ENCODE measurements around the gene BCKDHB.
A peak's percentile ranks its signal among the peaks of the same experiment; 100 is the strongest.
"Not testable (repeated sequence)": the region's sequence is repeated elsewhere in the genome, so short reads cannot be mapped to it uniquely, and the experiment has no call there.

BCKDHB gene

DNA sequence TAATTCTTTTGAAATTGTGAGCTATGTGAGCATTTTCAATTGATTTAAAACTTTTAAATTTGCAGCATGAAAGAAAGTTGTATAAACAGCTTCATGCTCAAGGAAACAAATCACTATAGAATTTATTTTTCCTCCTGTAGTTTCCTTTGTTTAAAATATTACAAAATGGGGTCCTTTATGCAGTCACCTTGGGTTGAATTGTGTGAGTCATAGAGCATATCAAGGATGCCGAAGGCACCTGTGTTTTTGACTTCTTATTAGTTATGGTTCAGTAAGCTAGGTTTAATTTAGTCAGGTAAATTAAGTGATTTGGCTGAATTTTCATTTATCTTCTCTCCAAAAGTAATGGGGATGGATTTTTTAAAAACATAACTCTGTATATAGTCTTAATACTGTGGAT, 96.8 kb downstream of the BCKDHB start:
- no peak for DNase-seq (ENCODE audit: low read depth, low spot score)

DNA sequence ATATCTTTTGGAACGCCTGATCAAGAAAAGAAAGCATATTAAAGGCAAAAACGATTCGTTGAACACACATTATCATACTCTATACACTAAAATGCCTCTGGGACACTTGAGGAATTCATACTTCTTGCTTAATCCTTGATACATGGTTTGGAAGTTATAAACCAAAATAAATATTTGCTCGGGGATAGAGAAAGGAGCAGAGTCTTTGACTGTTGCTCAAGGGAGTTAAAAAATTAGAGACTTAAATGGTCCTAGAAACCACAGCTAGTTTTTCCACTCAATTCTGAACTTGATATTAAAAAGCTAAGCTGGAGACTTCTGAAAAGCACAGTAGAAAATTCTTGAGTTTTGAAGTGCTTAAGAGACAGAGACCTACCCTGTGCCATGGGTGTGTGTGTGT, 98.9 kb downstream of the BCKDHB start:
- Histone ChIP-seq H3K27me3 (ENCODE audit: control insufficient read depth, insufficient read depth, low read length) (no peaks in the 10 kb centered on the region), H3K9me3 (ENCODE audit: control insufficient read depth, insufficient read depth, low read length) (no peaks in the 10 kb centered on the region), H3K27ac (ENCODE audit: low read length) (no peak overlapping the region), H3K36me3 (ENCODE audit: control insufficient read depth, insufficient read depth, low read length) (no peaks in the 10 kb centered on the region), H3K4me1 (ENCODE audit: control insufficient read depth, insufficient read depth, low read length) (no peaks in the 10 kb centered on the region), H3K4me3 (ENCODE audit: low read length) (no peak overlapping the region)
- DNase-seq (ENCODE audit: low read depth, low spot score), result no peak
- no CpG with 5 or more reads among the region's 4 CpGs for WGBS (ENCODE audit: insufficient coverage, insufficient read length)

More for the DNA sequence above, 96.8 kb downstream of the BCKDHB start:
- H3K9me3 ChIP-seq (ENCODE audit: control insufficient read depth, insufficient read depth, low read length), result no peaks in the 10 kb centered on the region
- no CpG with 5 or more reads among the region's 1 CpG for WGBS (ENCODE audit: insufficient coverage, insufficient read length)
- H3K4me3 ChIP-seq (ENCODE audit: low read length), result no peak overlapping the region
- no peaks in the 10 kb centered on the region for H3K27me3 ChIP-seq (ENCODE audit: control insufficient read depth, insufficient read depth, low read length)
- H3K36me3 ChIP-seq (ENCODE audit: control insufficient read depth, insufficient read depth, low read length), result no peaks in the 10 kb centered on the region
- H3K4me1 ChIP-seq (ENCODE audit: control insufficient read depth, insufficient read depth, low read length), result no peaks in the 10 kb centered on the region
- H3K27ac ChIP-seq (ENCODE audit: low read length), result no peak overlapping the region

DNA sequence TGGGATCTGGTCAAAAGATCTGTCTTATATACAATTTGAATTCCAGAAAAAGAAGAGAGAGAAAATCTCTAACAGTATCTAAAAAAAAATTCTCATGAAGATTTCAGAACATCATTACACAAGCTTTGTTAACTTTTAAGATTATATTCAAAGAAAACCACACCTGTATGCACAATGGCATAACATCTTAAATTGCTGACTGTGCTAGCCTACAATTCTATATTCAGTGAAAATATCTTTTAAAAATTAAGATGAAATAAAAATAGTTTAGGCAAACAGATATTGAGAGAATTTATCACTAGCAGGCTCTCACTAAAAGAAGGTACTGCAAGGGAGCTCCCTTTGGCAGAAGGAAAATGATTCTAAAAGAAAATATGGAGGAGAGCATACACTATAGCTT, 100.3 kb downstream of the BCKDHB start:
- Histone ChIP-seq H3K9me3 (ENCODE audit: control insufficient read depth, insufficient read depth, low read length) (no peaks in the 10 kb centered on the region), H3K27me3 (ENCODE audit: control insufficient read depth, insufficient read depth, low read length) (no peaks in the 10 kb centered on the region), H3K36me3 (ENCODE audit: control insufficient read depth, insufficient read depth, low read length) (no peaks in the 10 kb centered on the region), H3K4me3 (ENCODE audit: low read length) (no peak overlapping the region), H3K4me1 (ENCODE audit: control insufficient read depth, insufficient read depth, low read length) (no peaks in the 10 kb centered on the region), H3K27ac (ENCODE audit: low read length) (no peak overlapping the region)
- no peak for DNase-seq (ENCODE audit: low read depth, low spot score)

DNA sequence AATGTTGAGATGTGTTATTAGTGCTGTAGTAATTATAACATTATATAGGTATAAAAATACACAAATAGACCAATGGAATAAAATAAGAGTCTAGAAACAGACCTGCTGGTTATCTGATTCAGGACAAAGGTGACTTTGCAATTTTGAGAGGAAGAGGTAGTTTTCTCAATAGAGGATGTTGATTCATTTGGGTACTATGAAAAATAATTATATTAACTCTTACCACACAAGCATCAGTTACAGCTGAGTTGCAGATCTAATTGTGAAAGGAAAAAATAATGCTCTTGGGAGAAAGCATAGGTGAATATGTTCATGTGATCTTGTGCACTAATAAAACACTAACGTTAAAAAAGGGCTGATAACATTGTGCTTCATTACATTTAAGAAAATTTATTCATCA, 103.0 kb downstream of the BCKDHB start:
- WGBS (ENCODE audit: insufficient coverage, insufficient read length), result no CpG with 5 or more reads among the region's 1 CpG
- Histone ChIP-seq H3K4me1 (ENCODE audit: control insufficient read depth, insufficient read depth, low read length) (no peaks in the 10 kb centered on the region), H3K27ac (ENCODE audit: low read length) (no peak overlapping the region)

DNA sequence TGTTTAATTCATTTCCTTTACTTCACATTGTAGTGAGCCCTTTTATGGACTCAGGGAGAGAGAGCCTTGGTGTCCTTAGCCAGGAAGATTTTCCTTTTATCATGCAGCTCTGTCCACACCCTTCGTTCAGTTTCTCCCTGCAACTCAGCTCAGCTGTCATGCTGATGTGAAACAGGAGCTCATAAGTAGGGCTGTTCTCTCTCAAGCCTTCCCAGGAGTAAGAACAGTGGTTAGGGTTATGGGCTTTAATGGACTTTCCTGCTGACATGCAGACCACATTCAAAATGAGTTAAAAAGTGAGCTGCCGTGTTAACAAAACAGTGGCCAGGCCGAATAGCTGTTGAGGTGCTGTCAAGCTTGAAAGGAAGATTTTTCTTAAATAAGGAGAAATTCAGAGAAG, 104.1 kb downstream of the BCKDHB start:
- no peak overlapping the region for H3K4me3 ChIP-seq (ENCODE audit: low read length)
- H3K4me1 ChIP-seq (ENCODE audit: control insufficient read depth, insufficient read depth, low read length), result no peaks in the 10 kb centered on the region
- H3K9me3 ChIP-seq (ENCODE audit: control insufficient read depth, insufficient read depth, low read length), result no peaks in the 10 kb centered on the region
- DNase-seq (ENCODE audit: low read depth, low spot score), result peak; percentile 5
- H3K36me3 ChIP-seq (ENCODE audit: control insufficient read depth, insufficient read depth, low read length), result no peaks in the 10 kb centered on the region
- no peaks in the 10 kb centered on the region for H3K27me3 ChIP-seq (ENCODE audit: control insufficient read depth, insufficient read depth, low read length)
- no peak overlapping the region for H3K27ac ChIP-seq (ENCODE audit: low read length)
- WGBS (ENCODE audit: insufficient coverage, insufficient read length), result no CpG with 5 or more reads among the region's 3 CpGs

More for the DNA sequence above, 103.0 kb downstream of the BCKDHB start:
- DNase-seq (ENCODE audit: low read depth, low spot score), result no peak
- H3K27me3 ChIP-seq (ENCODE audit: control insufficient read depth, insufficient read depth, low read length), result no peaks in the 10 kb centered on the region
- no peak overlapping the region for H3K4me3 ChIP-seq (ENCODE audit: low read length)
- no peaks in the 10 kb centered on the region for H3K36me3 ChIP-seq (ENCODE audit: control insufficient read depth, insufficient read depth, low read length)
- no peaks in the 10 kb centered on the region for H3K9me3 ChIP-seq (ENCODE audit: control insufficient read depth, insufficient read depth, low read length)

DNA sequence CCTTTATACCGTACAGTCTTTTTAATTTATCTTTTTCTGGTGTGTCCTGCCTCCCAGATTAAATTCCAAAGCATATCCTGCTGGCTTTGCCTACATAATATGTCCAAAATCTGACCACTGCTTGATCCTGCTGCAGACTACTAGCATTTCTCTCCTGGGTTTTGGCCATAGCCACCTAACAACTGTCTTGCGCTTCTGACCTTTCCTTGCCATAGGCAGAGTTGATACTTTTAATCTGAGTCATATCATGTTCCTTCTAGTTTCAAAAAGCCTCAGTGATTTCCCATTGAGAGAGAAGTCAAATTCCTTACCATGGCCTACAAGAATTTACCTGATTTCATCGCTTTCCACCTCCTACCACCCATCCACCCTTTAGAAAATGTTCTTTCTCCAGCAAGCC, 104.8 kb downstream of the BCKDHB start:
- Histone ChIP-seq H3K27me3 (ENCODE audit: control insufficient read depth, insufficient read depth, low read length) (no peaks in the 10 kb centered on the region), H3K9me3 (ENCODE audit: control insufficient read depth, insufficient read depth, low read length) (no peaks in the 10 kb centered on the region), H3K27ac (ENCODE audit: low read length) (no peak overlapping the region), H3K4me1 (ENCODE audit: control insufficient read depth, insufficient read depth, low read length) (no peaks in the 10 kb centered on the region), H3K36me3 (ENCODE audit: control insufficient read depth, insufficient read depth, low read length) (no peaks in the 10 kb centered on the region), H3K4me3 (ENCODE audit: low read length) (no peak overlapping the region)
- DNase-seq (ENCODE audit: low read depth, low spot score), result no peak
- WGBS (ENCODE audit: insufficient coverage, insufficient read length), result no CpG with 5 or more reads among the region's 3 CpGs

DNA sequence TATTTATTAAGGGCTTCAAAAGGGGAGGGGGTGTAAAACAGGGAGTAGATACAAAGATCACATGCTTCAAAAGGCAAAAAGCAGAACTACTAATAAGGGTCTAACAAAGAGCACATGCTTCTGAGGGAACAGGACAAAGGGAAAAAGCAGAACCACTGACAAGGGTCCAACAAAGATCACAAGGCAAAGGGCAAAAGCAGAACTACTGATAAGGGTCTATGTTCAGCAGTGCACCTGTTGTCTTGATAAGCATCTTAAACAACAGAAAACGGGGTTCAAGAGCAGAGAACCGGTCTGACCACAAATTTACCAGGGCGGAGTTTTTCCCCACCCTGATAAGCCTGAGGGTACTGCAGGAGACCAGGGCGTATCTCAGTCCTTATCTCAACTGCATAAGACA, 105.4 kb downstream of the BCKDHB start:
- not testable (repeated sequence) for H3K27me3 ChIP-seq (ENCODE audit: control insufficient read depth, insufficient read depth, low read length); H3K4me1 ChIP-seq (ENCODE audit: control insufficient read depth, insufficient read depth, low read length); DNase-seq (ENCODE audit: low read depth, low spot score); H3K27ac ChIP-seq (ENCODE audit: low read length); H3K4me3 ChIP-seq (ENCODE audit: low read length); H3K9me3 ChIP-seq (ENCODE audit: control insufficient read depth, insufficient read depth, low read length); H3K36me3 ChIP-seq (ENCODE audit: control insufficient read depth, insufficient read depth, low read length)
- no CpG with 5 or more reads among the region's 4 CpGs for WGBS (ENCODE audit: insufficient coverage, insufficient read length)

DNA sequence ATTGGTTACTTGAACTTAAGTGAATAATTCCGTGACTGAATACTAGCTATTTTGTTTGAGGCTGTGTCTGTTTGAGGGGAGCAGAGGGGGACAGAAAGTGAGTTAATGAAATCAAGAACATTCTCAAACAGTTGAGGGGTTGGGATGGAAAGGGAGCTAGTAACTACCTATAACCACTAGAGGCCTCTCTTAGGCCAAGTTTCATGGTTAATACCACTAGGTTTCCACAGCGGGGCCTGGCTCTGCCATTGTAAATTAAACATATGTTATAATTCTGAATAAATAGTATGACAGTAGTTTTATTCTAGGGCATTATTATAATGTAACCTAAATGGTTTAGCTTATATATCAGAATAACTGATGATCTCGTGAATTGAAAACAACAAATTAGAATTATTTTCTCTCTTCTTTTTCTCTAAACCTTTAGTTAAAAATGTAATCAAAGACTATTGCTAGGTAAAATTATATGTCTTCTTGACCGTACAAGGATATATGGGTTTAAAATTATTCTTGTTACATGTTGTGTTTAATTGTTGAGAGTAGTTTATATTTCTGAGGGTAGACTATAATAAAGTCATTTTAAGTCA, 108.1 kb downstream of the BCKDHB start:
- H3K27me3 ChIP-seq (ENCODE audit: control insufficient read depth, insufficient read depth, low read length), result no peaks in the 10 kb centered on the region
- no peak overlapping the region for H3K27ac ChIP-seq (ENCODE audit: low read length)
- DNase-seq (ENCODE audit: low read depth, low spot score), result peak; percentile 5
- no peak overlapping the region for H3K4me3 ChIP-seq (ENCODE audit: low read length)
- WGBS (ENCODE audit: insufficient coverage, insufficient read length), result 100% methylated on average over 1 of the region's 4 CpGs
- H3K4me1 ChIP-seq (ENCODE audit: control insufficient read depth, insufficient read depth, low read length), result no peaks in the 10 kb centered on the region
- H3K36me3 ChIP-seq (ENCODE audit: control insufficient read depth, insufficient read depth, low read length), result no peaks in the 10 kb centered on the region
- H3K9me3 ChIP-seq (ENCODE audit: control insufficient read depth, insufficient read depth, low read length), result no peaks in the 10 kb centered on the region

DNA sequence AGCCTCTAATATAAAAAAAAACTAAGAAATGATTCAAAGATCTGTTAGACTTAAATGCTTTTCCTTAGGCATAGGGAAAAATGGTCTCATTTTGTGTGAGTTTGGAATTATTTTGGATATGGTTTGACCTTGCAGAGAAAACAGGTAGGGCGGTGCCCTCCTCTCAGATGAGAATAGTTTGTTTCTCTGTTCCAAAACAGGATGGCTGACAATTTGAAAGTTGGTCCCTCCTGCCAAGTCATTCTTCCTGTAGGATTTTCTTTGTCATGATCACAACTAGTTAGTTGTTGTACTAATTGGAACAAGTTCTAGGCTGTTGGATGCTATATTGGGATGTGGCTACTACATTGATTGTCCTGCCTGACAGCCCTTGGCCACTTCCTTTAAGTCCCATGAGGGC, 108.6 kb downstream of the BCKDHB start:
- no CpG with 5 or more reads among the region's 1 CpG for WGBS (ENCODE audit: insufficient coverage, insufficient read length)
- no peaks in the 10 kb centered on the region for H3K9me3 ChIP-seq (ENCODE audit: control insufficient read depth, insufficient read depth, low read length)
- DNase-seq (ENCODE audit: low read depth, low spot score), result no peak
- no peak overlapping the region for H3K27ac ChIP-seq (ENCODE audit: low read length)
- no peak overlapping the region for H3K4me3 ChIP-seq (ENCODE audit: low read length)
- no peaks in the 10 kb centered on the region for H3K4me1 ChIP-seq (ENCODE audit: control insufficient read depth, insufficient read depth, low read length)
- H3K27me3 ChIP-seq (ENCODE audit: control insufficient read depth, insufficient read depth, low read length), result no peaks in the 10 kb centered on the region
- H3K36me3 ChIP-seq (ENCODE audit: control insufficient read depth, insufficient read depth, low read length), result no peaks in the 10 kb centered on the region

DNA sequence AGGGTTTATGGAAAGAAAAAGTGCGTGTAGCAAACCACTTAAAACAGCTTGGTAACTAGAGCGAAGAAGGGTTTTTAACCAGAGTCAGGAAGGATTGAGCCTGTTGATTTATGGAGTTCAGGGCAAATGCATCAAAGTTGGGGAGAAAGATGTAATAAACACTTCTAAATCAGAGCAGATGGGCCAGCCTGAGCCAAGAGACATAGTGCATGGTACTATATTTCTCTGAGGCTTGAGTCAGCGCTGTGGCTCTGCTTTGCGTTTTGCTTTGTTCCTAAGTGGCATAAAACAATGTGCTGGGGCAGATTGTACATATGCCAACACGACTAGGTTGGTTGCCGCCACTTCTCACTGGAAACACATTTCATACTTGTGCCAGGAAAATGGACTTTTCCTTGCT, 111.3 kb downstream of the BCKDHB start:
- no peaks in the 10 kb centered on the region for H3K4me1 ChIP-seq (ENCODE audit: control insufficient read depth, insufficient read depth, low read length)
- WGBS (ENCODE audit: insufficient coverage, insufficient read length), result no CpG with 5 or more reads among the region's 6 CpGs
- DNase-seq (ENCODE audit: low read depth, low spot score), result no peak
- H3K27ac ChIP-seq (ENCODE audit: low read length), result no peak overlapping the region
- H3K27me3 ChIP-seq (ENCODE audit: control insufficient read depth, insufficient read depth, low read length), result no peaks in the 10 kb centered on the region
- H3K9me3 ChIP-seq (ENCODE audit: control insufficient read depth, insufficient read depth, low read length), result no peaks in the 10 kb centered on the region
- no peaks in the 10 kb centered on the region for H3K36me3 ChIP-seq (ENCODE audit: control insufficient read depth, insufficient read depth, low read length)
- H3K4me3 ChIP-seq (ENCODE audit: low read length), result no peak overlapping the region

DNA sequence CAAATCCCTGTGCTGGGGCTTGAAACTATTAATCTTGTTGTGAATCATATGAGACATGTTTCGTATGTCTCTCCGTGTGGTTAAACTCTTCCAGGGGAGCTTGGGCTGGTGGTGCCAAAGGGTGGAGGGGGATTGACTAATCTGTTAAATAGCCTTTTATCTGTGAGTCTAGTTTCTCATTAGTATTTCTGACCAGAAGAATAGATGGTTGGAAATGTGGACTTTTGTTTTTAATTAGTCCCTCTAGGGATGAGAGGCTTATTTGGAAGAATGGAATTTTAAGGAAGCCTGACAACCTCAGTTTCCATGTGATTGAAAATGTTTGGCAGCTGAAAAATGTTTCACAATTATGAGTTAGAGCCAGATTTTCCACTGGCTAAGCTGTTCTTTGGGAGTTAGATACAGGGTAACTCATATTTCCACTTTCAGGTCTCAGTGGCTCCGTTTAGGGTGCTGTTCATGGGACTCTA, 117.3 kb downstream of the BCKDHB start:
- Histone ChIP-seq H3K4me3 (ENCODE audit: low read length) (no peak overlapping the region), H3K9me3 (ENCODE audit: control insufficient read depth, insufficient read depth, low read length) (no peaks in the 10 kb centered on the region), H3K27me3 (ENCODE audit: control insufficient read depth, insufficient read depth, low read length) (no peaks in the 10 kb centered on the region), H3K27ac (ENCODE audit: low read length) (no peak overlapping the region), H3K4me1 (ENCODE audit: control insufficient read depth, insufficient read depth, low read length) (no peaks in the 10 kb centered on the region), H3K36me3 (ENCODE audit: control insufficient read depth, insufficient read depth, low read length) (no peaks in the 10 kb centered on the region)
- DNase-seq (ENCODE audit: low read depth, low spot score), result no peak
- WGBS (ENCODE audit: insufficient coverage, insufficient read length), result no CpG with 5 or more reads among the region's 3 CpGs
